Right renal pelvis (tissue), 4 donors: ENCODE data around the gene CDK11B. TPM values are rescaled to one million over a fixed set of nuclear protein-coding genes. Genes with fewer than 3 reads are reported as not detected.
"Not testable (repeated sequence)": the region's sequence is repeated elsewhere in the genome, so short reads cannot be mapped to it uniquely, and the experiment has no call there.

Experiments
- DNase-seq, 4 donors: peaks; one replicate each; pipeline ENCODE4 v3.0.0-alpha.2; 2013; ENCODE audit warnings: low read depth in 4 of 4, low spot score in 3 of 4, missing footprints in 1 of 4
- polyA plus RNA-seq, 4 donors: library from polyadenylated mRNA; unstranded; fragments of 120-200 nt; gene quantifications; one replicate each; pipeline ENCODE4 v1.2.1, GENCODE V29; 2013; ENCODE audit not compliant: insufficient read length in 4 of 4

Gene CDK11B
- polyA plus RNA-seq, 4 donors = 38.0 to 42.2 (median 40.9) TPM

- not testable (repeated sequence) for DNase-seq
Measured at GRCh38 chr1:1662830-1663560, 4.2 kb upstream of the CDK11B start.

GRCh38 chr1:1662392-1662791, 3.6 kb upstream of the CDK11B start:
- DNase-seq = not testable (repeated sequence)

- DNase-seq = not testable (repeated sequence)
Measured at GRCh38 chr1:1648265-1648664, 10.5 kb downstream of the CDK11B start.

- DNase-seq = not testable (repeated sequence)
Measured at GRCh38 chr1:1647567-1648241, 11.1 kb downstream of the CDK11B start.

GRCh38 chr1:1646326-1646725, 12.5 kb downstream of the CDK11B start:
- DNase-seq = not testable (repeated sequence)

GRCh38 chr1:1640711-1641461, 17.9 kb downstream of the CDK11B start:
- DNase-seq = not testable (repeated sequence)

GRCh38 chr1:1640081-1640480, 18.7 kb downstream of the CDK11B start:
- not testable (repeated sequence) for DNase-seq

GRCh38 chr1:1639368-1639767, 19.4 kb downstream of the CDK11B start:
- not testable (repeated sequence) for DNase-seq

GRCh38 chr1:1638528-1638927, 20.3 kb downstream of the CDK11B start:
- DNase-seq = not testable (repeated sequence)

GRCh38 chr1:1637479-1637875, 21.3 kb downstream of the CDK11B start:
- DNase-seq = not testable (repeated sequence)

- DNase-seq = not testable (repeated sequence)
Measured at GRCh38 chr1:1636621-1637478, 22.0 kb downstream of the CDK11B start.

GRCh38 chr1:1634613-1635012, 24.2 kb downstream of the CDK11B start:
- DNase-seq = not testable (repeated sequence)

GRCh38 chr1:1633409-1633808, 25.4 kb downstream of the CDK11B start:
- not testable (repeated sequence) for DNase-seq

- DNase-seq = no peak
Measured at GRCh38 chr1:1631782-1632420, 26.9 kb downstream of the CDK11B start, which contains the start of gene MMP23B. Gene MMP23B (plus strand): TSS chr1:1632173. CDS start chr1:1632219, 46 bp downstream.

GRCh38 chr1:1630965-1631781, 27.6 kb downstream of the CDK11B start:
- no peak for DNase-seq

GRCh38 chr1:1630191-1630964, 28.4 kb downstream of the CDK11B start:
- DNase-seq = peak in 1 of 4 donors; percentile 67

- no peak for DNase-seq
Measured at GRCh38 chr1:1629430-1630190, 29.2 kb downstream of the CDK11B start.
